HG03442 (cell line): ENCODE measurements around the gene C4orf46.
A peak's percentile ranks its signal among the peaks of the same experiment; 100 is the strongest.

Experiments used
- ATAC-seq: cut with Tn5 transposase; IDR thresholded peaks from one replicate; pipeline ENCODE4 v1.9.1; 2021; ENCODE audit warnings: mild to moderate bottlenecking, moderate library complexity; ENCODE audit not compliant: unreplicated experiment

Gene C4orf46

DNA sequence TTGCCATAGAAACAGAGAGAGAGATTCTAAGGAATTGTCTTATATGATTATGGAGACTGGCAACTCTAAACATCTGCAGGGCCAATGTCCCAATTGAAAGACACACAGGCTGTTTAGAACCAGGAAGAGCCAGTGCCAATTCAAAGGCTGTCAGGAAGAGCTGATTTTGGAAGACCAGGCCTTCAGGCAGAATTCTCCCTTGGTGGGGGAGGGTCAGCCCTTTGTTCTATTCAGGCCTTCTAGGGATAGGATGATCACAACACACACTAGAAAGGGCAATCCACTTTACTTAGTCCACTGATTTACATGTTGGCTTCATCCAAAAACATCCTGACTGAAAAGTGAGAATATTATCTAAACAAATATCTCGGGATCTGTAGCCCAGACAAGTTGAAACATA is 15.2 kb downstream of the C4orf46 start:
- no peak for ATAC-seq

DNA sequence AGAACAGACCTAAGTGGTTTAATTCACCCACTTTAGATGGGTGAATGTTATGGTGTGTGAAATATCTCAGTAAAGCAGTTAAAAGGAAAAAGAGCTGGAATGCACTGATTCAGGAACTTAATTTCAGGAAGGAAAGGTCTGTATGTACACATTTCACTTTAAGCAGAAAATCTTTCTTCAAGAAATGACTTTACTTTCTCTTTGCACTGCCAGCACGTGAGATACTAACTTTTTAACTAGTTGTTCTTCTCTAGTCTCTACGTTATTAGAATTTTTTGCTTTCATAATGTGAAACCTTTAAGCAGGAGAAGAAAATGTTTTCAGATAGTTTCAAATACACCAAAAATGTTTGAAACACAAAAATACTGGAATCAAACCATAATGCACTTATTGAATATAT is 18.8 kb downstream of the C4orf46 start:
- peak; percentile 49 for ATAC-seq

DNA sequence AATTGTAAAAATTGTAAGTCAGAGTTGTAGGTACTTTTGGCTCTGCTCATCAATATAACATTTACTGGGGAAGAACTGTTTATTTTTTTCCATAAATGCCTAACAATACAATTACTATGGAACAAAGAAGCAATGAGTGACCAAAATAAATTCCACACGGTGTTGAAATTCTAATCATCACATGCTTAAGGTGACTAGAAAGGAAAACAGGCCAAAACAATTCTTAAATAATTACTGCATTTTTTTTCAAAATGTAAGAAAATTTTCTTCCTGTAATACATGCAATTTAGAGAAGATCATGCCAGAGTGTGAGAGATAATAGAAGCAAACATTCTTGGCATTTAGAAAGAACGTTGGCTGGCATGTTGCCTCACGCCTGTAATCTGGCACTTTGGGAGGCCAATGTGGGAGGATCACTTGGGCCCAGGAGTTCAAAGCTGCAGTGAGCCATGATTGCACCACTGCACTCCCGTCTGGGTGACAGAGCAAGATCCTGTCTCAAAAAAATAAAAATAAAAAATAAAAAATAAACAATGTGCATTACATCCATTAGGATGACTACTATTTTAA is 22.5 kb downstream of the C4orf46 start:
- no peak for ATAC-seq

DNA sequence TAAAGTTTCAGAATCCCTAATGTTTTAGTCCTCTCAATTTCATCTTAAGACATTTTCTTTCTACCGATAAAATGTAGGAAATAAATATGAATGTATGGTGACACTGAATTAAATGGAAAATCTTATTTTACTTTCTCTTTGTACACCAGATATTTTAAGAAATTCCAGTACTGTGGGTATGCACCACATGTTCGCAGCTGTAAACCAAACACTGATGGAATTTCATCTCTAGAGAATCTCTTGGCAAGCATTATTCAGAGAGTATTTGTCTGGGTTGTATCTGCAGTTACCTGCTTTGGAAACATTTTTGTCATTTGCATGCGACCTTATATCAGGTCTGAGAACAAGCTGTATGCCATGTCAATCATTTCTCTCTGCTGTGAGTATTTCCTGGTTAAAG is 26.9 kb downstream of the C4orf46 start:
- no peak for ATAC-seq

DNA sequence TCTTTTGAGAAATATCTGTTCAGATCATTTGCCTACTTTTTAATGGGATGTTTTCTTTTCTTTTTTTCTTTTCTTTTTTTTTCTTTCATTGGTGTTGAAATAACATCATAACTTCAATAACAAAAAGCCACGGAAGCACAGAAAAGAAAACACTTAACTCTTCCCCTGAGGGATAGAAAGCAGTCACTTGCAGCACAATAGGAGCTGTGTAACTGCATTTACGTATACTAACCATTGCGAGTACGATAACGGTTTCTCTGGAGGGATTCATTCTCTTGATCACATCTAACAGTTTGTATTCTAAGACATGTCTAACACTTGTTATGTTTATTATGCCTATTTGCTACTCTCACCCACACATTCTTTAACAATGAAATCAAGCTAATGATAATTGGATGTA is 27.3 kb downstream of the C4orf46 start:
- ATAC-seq = no peak

DNA sequence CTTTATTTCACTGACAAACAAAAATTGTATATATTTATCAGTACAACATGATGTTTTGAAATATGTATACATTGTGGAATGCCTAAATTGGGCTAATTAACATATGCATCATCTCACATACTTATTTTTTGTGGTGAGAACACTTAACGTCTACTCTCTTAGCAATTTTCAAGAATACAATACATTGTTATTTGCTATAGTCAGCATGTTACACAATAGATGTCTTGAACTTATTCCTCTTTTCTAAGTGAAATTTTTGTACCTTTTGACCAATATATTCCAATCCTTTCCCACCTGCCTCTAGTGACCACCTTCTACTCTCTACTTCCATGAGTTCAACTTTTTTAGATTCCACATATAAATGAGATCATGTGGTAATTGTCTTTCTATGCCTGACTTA is 35.1 kb downstream of the C4orf46 start:
- ATAC-seq = no peak

DNA sequence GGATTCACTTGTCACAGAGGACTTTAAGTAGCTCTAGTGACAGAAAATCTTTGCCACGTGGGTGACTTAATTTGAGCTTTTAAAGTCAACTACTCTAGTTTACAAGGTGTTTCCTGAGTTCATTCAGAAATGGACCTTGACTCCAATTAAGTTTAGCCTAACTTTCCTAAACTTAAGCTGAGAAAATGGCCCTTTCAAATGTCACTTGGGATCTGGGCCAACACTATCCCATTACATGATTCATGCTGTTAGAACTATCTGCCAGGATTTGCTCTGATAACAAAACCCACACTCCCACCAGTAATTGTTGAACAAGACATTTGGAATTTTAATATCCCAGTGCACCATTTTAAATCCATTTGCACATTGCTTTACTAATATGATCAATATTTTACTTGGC is 40.8 kb downstream of the C4orf46 start:
- ATAC-seq = no peak

DNA sequence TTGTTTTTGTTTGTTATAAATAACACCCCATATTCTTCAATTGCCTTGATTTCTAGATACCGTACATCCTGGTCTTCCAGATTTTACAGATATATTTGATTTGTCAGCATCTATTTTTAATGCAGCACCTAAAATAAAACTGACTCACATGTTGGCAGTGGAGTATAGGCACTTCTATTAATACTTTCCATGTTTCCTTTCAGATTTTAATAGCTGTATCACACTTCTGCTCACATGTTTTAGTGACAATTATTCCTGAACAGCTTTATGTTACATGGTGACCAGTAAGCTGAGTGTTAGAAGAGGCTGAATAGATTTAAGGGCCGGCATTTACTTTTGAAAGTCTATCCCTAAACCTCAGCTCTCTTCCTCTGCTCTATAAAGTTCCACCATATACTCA is 46.1 kb downstream of the C4orf46 start:
- no peak for ATAC-seq

DNA sequence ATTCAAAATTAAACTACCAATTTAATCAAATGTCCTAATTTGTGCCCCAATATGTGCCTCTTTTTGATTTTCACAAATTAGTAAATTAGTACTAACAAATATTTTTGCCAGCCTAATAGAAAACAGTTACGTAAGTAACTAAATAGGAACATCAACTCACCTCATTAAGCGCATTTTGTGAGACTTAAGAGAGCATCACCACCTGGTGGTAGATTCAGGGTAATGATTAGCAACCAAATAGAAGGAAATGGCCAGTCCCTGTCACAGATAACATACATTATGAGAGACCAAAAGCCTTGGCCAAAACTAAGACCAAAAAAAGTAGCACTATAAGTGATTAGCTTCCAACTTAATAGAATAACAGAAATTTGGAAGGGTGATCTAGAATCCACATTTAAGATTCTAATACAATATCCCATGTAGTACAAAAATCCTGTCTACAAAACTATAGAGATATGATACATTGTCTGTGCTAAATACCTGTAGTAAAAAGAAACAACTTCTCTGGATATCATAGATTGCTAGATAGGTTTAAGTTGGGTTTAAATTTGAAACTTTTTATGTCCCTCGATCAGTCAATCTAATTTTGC is 46.7 kb downstream of the C4orf46 start:
- peak; percentile 97 for ATAC-seq

DNA sequence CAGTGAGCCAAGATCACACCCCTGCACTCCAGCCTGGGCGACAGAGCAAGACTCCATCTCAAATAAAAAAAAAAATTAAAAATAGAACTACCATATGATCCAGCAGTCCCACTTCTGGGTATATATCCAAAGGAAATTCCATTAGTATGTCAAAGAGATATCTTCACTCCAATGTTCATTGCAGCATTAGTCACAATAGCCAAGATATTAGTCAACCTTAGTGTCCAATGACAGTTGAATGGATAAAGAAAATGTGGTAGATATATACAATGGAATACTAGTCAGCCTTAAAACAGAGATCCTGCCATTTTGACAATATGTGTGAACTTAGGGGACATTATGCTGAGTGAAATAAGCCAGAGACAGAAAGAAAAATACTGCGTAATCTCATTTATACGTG is 49.4 kb downstream of the C4orf46 start:
- ATAC-seq = no peak

DNA sequence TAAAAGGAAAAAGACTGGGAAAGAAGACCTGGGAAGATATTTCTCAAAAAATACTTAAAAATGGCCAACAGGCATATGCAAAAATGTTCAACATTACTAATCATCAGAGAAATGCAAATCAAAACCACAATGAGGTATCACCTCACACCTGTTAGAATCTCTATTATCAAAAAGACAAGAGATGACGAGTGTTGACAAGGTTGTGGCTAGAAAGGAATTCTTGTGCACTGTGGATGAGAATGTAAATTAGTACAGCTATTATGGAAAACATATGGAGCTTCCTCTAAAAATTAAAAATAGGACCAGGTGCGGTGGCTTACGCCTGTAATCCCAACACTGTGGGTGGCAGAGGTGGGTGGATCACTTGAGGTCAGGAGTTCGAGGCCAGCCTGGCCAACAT is 50.0 kb downstream of the C4orf46 start:
- ATAC-seq = no peak

DNA sequence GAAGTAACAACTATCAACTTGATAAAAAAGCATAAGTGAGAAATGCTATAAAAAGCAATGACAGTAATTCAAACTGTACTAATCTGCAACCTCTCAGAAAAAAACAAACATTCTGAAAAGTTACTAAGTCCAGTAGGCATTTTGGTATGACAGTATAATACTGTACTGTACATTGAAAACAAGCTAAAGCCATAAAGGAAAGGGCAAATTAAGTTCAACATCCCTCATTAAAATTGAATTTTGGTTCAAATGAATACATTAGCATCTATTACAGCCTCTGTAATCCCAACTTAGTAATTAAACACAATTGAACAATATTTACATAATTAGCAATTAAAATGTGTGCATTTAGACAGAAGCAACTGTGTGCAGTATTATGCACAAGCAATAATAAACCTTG is 53.7 kb downstream of the C4orf46 start:
- no peak for ATAC-seq
